HG03196 (cell line): ENCODE results near the gene FMN2.
"Not testable (repeated sequence)": the region's sequence is repeated elsewhere in the genome, so short reads cannot be mapped to it uniquely, and the experiment has no call there.

ENCODE experiments used
- ATAC-seq: cut with Tn5 transposase; IDR thresholded peaks from one replicate; pipeline ENCODE4 v1.9.1; 2021; ENCODE audit not compliant: unreplicated experiment

The FMN2 gene

DNA sequence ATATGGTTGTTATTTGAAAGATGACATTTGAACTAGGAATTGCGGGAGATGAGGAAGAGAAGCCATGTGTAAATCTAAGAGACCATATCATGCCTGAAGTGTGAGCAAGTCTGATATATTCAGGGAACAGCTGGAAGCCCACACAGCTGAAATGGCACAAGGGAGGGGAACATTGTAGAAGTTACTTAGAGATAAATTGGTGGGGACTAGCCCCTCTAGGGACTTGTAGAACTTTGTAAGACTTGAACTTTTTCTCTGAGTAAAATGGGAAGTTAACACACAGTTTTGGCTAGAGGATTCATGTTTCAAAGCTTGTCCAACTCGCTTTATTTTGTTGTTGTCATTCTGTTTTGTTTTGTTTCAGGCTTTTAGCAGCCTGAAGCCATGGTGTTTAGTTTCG is 216.4 kb downstream of the FMN2 start:
- ATAC-seq = no peak

DNA sequence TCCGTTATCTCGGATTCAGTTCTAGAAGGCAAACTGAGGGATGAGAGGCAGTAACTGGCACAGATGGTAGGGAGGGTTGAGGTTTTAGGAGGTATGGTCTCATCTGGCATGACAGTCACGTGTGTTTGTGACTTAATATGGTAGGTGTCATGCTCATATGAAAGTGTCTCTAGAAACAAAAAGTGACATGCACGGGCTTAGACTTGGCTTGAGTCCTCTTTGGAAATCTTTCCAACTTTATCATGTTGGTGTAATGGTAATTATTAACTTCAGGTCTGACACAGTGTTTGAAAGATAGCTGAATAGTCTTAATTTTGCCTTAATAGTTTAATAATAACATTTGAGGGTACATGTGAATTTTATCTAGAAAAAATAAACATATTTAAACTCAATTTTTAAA is 218.1 kb downstream of the FMN2 start:
- no peak for ATAC-seq

DNA sequence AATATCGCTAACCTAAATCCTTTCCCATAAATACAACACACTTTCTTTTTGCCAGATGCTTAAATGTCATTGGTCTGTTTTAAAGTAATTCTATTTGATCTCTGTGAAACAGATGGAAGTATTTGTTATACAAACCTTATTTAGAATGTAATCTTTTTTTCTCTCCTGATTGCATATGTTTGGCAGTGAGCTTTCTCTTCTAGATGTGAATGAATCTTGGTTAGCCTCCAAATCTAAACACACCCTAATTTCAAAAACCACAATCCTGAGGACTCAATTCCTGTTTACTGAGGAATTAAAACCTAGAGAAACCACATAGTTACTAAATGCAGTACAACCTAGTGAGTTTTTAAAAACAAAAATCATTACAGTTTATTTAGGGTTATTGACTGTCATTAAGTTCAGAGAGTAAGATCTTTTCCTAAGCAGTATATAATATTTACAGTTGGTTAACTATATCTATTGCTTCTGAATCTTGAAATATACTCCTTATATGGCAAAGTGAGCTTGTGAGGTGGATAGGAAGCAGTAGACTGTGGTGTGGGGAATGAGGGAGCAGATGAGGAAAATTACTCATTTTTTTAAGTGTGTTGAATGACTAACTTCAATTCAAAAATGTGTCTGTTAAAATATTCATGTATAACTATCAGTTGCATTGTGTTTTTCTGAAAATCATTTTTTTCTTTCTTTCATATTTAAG is 218.7 kb downstream of the FMN2 start:
- ATAC-seq = no peak

DNA sequence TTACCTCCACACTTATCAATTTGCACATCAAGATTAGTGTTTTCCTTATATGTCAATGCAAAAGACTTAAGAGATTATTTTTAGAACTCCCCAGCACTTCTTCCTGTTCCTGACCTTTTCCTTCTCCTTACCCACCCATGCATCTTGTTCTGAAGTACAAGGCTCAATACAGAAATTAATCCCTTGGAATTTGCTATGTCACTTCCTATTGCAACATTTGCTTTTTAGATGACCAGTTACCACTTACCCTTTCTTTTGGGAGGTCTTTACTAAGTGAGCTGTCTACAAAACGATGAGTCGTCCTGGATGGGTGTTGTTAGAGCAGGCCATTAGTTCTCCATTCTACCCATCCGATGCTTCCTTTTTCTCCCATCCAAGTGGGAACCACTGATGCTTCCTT is 221.2 kb downstream of the FMN2 start:
- no peak for ATAC-seq

GRCh38 chr1:240314845-240315801 is 223.4 kb downstream of the FMN2 start:
- ATAC-seq = no peak

GRCh38 chr1:240319998-240320397 is 228.3 kb downstream of the FMN2 start:
- no peak for ATAC-seq

- ATAC-seq = no peak
These were observed 229.0 kb downstream of the FMN2 start for GRCh38 chr1:240320659-240321058.

DNA sequence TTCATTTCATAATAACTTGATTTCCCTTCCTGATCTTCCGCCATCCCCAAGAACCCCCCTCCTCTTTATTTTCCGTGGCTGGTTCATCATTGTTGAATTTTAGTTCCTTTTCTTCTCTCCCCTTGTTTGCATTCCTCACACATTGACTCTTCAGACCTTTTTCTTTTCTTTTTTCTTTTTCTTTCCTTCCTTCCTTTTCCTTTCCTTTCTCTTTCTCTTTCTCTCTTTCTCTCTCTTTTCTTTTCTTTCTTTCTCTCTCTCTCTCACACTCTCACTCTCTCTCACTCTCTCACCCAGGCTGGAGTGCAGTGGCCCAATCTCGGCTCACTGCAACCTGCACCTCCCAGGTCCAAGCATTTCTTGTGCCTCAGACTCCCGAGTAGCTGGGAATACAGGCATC is 231.3 kb downstream of the FMN2 start:
- ATAC-seq = no peak

GRCh38 chr1:240328382-240328781 is 236.7 kb downstream of the FMN2 start:
- not testable (repeated sequence) for ATAC-seq

DNA sequence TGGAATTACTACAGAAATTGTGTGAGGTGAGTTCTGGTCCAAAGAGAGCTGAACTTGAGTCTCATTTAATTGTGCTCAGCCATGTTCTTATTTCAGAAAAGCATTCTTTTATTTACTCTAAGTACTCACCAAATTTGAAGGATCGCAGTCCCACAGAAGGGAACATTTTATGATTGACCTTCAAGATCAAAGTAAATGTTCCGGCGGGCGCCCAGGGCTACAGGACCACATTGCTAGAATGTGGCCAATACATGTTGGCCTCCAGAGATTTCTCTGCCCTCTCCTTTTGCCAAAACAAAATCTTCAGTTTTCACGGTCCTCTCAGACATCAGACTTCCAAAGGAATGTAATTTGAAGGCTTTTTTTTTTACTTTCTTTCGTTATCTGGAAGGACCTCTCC is 237.8 kb downstream of the FMN2 start:
- ATAC-seq = no peak

- ATAC-seq = no peak
These were observed 241.0 kb downstream of the FMN2 start for GRCh38 chr1:240332672-240333071.

DNA sequence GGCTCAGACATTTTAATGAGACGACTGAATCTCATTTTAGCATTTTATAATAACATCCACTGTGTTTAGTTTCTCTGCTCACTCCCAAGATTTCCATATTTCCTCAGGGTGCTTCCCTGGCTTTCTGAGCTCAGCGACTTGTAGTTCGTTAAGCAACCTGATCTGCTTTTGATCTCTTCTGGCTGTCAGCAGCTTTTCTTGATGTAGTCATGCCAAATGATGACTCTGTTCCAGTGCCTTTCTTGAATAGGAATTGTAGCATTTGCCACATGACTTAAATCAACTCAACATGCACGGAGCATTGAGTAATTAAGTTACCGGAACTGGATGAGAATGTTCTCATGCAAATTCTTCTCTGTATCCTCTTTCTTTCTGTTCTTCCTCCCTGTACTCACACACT is 246.1 kb downstream of the FMN2 start:
- ATAC-seq = no peak

DNA sequence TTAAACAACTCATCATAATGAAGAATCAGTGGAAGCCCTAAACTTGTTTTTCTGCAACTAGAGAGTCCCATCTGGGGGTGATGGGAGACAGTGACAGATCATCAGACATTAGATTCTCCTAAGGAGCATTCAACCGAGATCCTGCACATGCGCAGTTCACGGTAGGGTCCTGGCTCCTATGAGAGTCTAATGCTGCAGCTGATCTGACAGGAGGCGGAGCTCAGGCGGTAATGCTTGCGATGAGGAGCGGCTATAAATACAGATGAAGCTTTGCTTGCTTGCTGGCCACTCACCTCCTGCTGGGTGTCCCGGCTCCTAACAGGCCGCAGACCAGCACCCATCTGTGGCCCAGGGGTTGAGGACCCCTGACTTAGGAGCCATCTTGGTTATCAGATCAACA is 247.2 kb downstream of the FMN2 start:
- ATAC-seq = no peak

DNA sequence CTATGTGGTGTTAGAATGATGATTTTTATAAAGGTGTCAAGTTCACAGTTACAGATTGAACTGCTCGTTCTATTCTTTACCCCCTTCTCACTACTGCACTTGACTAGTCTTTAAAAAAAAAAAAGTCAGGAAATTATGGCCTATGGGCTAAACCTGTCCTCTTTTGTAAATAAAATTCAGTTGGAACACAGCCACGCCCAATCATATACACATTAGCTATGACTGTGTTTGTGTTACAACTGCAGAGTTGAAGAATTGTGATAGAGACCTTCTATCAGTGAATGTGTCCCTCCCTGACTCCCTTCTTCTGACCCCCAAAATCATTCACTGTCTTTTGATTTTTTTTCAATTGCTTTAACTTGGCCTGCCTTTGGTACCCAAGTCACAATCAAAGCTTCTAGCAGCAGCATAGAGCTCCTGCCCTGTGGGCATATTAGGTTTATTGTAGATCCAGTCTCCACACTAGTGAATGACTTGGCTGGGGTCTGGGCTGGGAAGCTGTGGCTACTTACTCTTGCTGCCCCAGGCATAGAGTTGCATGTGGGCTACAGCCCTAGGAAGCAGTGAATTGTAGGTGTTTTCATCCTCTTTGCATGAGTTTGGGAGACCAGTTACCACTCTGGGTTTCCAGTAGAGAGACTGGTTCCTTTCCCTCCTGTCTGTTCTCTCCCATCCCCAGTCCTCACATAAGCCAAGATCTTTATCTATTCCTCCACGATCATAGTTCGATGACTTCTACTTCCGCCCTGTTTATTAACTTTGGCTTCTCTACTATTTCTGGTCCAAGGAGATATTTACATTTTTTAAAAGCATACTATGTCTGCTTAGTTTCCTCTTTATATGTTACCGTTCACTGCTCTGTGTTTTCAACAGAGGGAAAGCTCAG is 249.9 kb downstream of the FMN2 start:
- ATAC-seq = no peak

DNA sequence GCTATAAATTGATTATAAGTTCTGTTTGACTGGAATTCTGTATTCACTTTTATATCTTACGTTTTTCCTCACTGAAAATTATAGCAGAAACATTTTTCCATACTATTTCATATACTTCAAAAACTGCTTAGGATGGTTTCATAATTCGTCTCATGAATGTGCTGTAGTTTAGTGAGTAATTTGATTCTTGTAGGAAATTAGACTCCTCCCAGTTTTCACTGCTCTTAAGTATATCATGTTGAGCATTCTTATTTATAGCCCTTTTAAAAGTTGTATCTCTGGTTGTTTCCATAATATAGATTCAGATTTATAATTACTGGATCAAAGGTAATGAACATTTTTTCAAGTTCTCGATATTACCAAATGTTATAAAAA is 250.6 kb downstream of the FMN2 start:
- no peak for ATAC-seq

- no peak for ATAC-seq
These were observed 251.4 kb downstream of the FMN2 start for GRCh38 chr1:240343045-240343444.

DNA sequence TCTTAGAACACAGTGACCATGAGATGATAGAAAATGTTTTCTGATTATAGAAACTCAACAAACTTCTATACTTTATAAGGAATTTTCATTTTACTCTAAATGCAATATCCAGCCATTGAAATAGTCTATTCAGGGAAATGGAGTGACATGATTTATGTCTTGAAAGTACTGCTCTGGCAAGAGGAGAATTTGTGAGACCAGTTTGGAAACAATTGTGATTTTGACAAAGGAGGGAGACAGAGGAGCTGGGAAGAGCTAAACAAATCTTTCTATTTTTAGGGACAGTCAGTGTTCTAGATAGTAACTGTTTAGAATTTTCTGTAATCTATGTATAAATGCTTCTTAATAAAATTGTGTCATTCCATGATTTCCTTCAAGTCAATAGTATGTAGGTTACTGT is 252.3 kb downstream of the FMN2 start:
- ATAC-seq = no peak

GRCh38 chr1:240344918-240345317 is 253.2 kb downstream of the FMN2 start:
- no peak for ATAC-seq

- ATAC-seq = no peak
These were observed 258.0 kb downstream of the FMN2 start for GRCh38 chr1:240349695-240350094.

DNA sequence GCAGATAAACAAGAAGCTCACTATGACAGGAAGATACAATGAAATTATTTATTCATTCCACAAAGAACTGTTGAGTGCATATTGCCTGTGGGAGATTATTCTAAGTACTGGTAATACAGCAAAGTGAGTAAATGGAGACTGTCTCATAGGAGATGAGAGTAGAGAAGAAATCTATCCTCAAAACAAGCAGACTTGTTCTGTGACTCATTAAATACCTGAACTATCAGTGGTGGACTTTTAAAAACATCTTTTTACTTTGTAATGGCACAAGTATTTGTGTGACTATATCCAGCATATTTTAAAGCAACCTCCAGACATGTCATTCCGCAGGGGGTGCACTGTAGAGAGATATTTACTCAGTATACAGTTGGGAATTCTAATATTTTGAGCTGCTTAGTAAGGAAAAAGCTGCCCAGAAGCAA is 259.2 kb downstream of the FMN2 start:
- no peak for ATAC-seq

DNA sequence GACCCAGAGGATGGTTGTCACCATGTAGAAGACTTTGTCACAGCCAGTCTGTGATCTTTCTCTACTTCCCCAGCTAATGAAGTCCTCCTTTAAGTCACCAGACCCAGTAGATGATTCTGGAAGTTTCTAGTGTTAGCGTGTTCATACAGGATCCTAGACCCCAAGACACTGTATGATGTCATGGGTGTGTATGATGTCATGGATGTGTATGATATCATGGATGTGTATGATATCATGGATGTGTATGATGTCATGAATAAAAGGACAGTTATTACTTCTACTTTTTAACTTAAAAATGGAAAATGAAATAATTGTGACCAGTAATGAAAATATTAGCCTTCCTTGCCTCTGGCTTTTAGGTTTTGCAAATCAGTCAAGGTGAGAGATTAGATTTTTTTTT is 260.0 kb downstream of the FMN2 start:
- ATAC-seq = no peak
